Esophagus muscularis mucosa (tissue), 4 donors: ENCODE results near the gene TAS2R1. TPM values are rescaled to one million over a fixed set of nuclear protein-coding genes. Genes with fewer than 3 reads are reported as not detected.
A peak's percentile ranks its signal among the peaks of the same experiment; 100 is the strongest.
"Not testable (repeated sequence)": the region's sequence is repeated elsewhere in the genome, so short reads cannot be mapped to it uniquely, and the experiment has no call there.

ENCODE experiments used
- DNase-seq: peaks from one replicate; pipeline ENCODE4 v3.0.0-alpha.2; 2017; ENCODE audit errors: extremely low spot score
- H3K27ac ChIP-seq, 4 donors: fragments of 200-600 bp; sonication (generic); replicated peaks in 1 of 4; 1 replicate in 3 of 4; 2 replicates in 1 of 4; pipeline ENCODE4 v1.5.1; 2016 to 2019; ENCODE audit warnings: mild to moderate bottlenecking in 1 of 4
- H3K27me3 ChIP-seq, 4 donors: fragments of 200-600 bp; sonication (generic); one replicate each; pipeline versions ENCODE4 v1.5.1 to v1.6.0; 2016 to 2019
- H3K36me3 ChIP-seq, 4 donors: fragments of 200-600 bp; sonication (generic); one replicate each; pipeline ENCODE4 v1.5.1; 2016 to 2019
- H3K4me1 ChIP-seq, 4 donors: fragments of 200-600 bp; sonication (generic); one replicate each; pipeline ENCODE4 v1.5.1; 2016 to 2019
- H3K4me3 ChIP-seq, 4 donors: fragments of 200-600 bp; sonication (generic); 1 replicate in 2 of 4; 2 replicates in 2 of 4; pipeline ENCODE4 v1.5.1; 2016 to 2019; ENCODE audit warnings: mild to moderate bottlenecking in 4 of 4, moderate library complexity in 1 of 4
- H3K9me3 ChIP-seq, 4 donors: fragments of 200-600 bp; sonication (generic); 1 replicate in 3 of 4; 2 replicates in 1 of 4; pipeline ENCODE4 v1.5.1; 2016 to 2019
- CTCF ChIP-seq, 3 experiments: fragments of 200-600 bp in 2 of 3; fragments of 450-650 bp in 1 of 3; sonication (generic) in 2 of 3; IDR thresholded peaks; one replicate each; pipeline ENCODE4 v1.5.1; 2017 to 2019; ENCODE audit warnings: antibody characterized with exemption in 3 of 3, mild to moderate bottlenecking in 2 of 3, moderate library complexity in 1 of 3
- EP300 ChIP-seq: sonication (generic); formaldehyde crosslinking; IDR thresholded peaks from one replicate; pipeline ENCODE4 v1.6.1; 2017; ENCODE audit warnings: antibody characterized with exemption
- POLR2A ChIP-seq: fragments of 450-650 bp; IDR thresholded peaks from one replicate; pipeline ENCODE4 v1.6.1; 2017; ENCODE audit warnings: antibody characterized with exemption, moderate library complexity, mild to moderate bottlenecking, low read depth
- POLR2AphosphoS5 ChIP-seq, 2 donors: sonication (generic); formaldehyde crosslinking; IDR thresholded peaks; one replicate each; pipeline ENCODE4 v1.6.1; 2017; ENCODE audit warnings: antibody characterized with exemption in 2 of 2
- WGBS: methylation state at CpG from one replicate; pipeline ENCODE4 v1.1.5; 2018; 5-methylcytosine and 5-hydroxymethylcytosine counted together
- intact Hi-C: fragments of 100-400 bp; cut with DNase I; formaldehyde crosslinking; loops from one replicate; pipeline ENCODE4 v1.15.1; 2023
- total RNA-seq, 4 donors: library from RNA; depleted of rRNA; stranded (reverse); fragments of >200 nt; gene quantifications; one replicate each; pipeline versions ENCODE4 v1.1.0 to v1.2.1, GENCODE V29; 2016

Gene TAS2R1
- total RNA-seq, 4 donors from 2014 or later, result not detected

GRCh38 chr5:9604416-9604815 lies 25.7 kb downstream of the TAS2R1 start:
- H3K4me1 ChIP-seq, result no peaks in the 10 kb centered on the region
- no peaks in the 10 kb centered on the region for H3K27me3 ChIP-seq
- H3K9me3 ChIP-seq, result no peaks in the 10 kb centered on the region
- TF ChIP-seq EP300 (no peak), POLR2AphosphoS5 (IDR thresholded peaks at IDR 0.05) (no peak), CTCF (IDR thresholded peaks at IDR 0.05) (no peak), POLR2A (no peak)
- DNase-seq, result peak; percentile 45
- H3K36me3 ChIP-seq, result no peaks in the 10 kb centered on the region
- intact Hi-C loops, result no loop called here
- 69% methylated on average over 5 of the region's 5 CpGs for WGBS
- no peak overlapping the region for H3K27ac ChIP-seq
- no peak overlapping the region for H3K4me3 ChIP-seq

- Histone ChIP-seq H3K9me3 (no peaks in the 10 kb centered on the region), H3K4me1 (no peaks in the 10 kb centered on the region), H3K27ac (no peak overlapping the region), H3K4me3 (no peak overlapping the region), H3K27me3 (no peaks in the 10 kb centered on the region), H3K36me3 (no peaks in the 10 kb centered on the region)
- intact Hi-C loops, result no loop called here
- 72% methylated on average over 7 of the region's 7 CpGs for WGBS
- TF ChIP-seq CTCF (IDR thresholded peaks at IDR 0.05) (no peak), POLR2AphosphoS5 (IDR thresholded peaks at IDR 0.05) (no peak), EP300 (no peak), POLR2A (no peak)
- DNase-seq, result peak; percentile 86
These were observed 29.0 kb downstream of the TAS2R1 start for GRCh38 chr5:9601055-9601739.

GRCh38 chr5:9599391-9599790 lies 30.8 kb downstream of the TAS2R1 start:
- Histone ChIP-seq H3K27me3 (no peaks in the 10 kb centered on the region), H3K4me3 (no peak overlapping the region), H3K9me3 (no peaks in the 10 kb centered on the region), H3K4me1 (no peaks in the 10 kb centered on the region), H3K27ac (no peak overlapping the region), H3K36me3 (no peaks in the 10 kb centered on the region)
- peak; percentile 77 for DNase-seq
- TF ChIP-seq POLR2AphosphoS5 (IDR thresholded peaks at IDR 0.05), result no peak
- no peak for TF ChIP-seq EP300
- TF ChIP-seq POLR2A, result no peak
- no peak for TF ChIP-seq CTCF (IDR thresholded peaks at IDR 0.05)
- intact Hi-C loops, result no loop called here
- 82% methylated on average over 3 of the region's 3 CpGs for WGBS

- 85% methylated on average over 6 of the region's 6 CpGs for WGBS
- H3K27ac ChIP-seq, H3K4me1 ChIP-seq, H3K36me3 ChIP-seq, intact Hi-C loops, H3K9me3 ChIP-seq, H3K4me3 ChIP-seq, H3K27me3 ChIP-seq: not testable (repeated sequence)
- peak; percentile 29 for DNase-seq
These were observed 31.8 kb downstream of the TAS2R1 start for GRCh38 chr5:9598329-9598728.

GRCh38 chr5:9597322-9597721 lies 32.8 kb downstream of the TAS2R1 start:
- H3K27me3 ChIP-seq, H3K27ac ChIP-seq, H3K36me3 ChIP-seq, intact Hi-C loops, H3K4me1 ChIP-seq, H3K9me3 ChIP-seq, H3K4me3 ChIP-seq, DNase-seq: not testable (repeated sequence)
- WGBS, result 89% methylated on average over 7 of the region's 7 CpGs

- Histone ChIP-seq H3K9me3 (no peaks in the 10 kb centered on the region), H3K36me3 (no peaks in the 10 kb centered on the region), H3K4me1 (no peaks in the 10 kb centered on the region), H3K27ac (no peak overlapping the region), H3K27me3 (no peaks in the 10 kb centered on the region), H3K4me3 (no peak overlapping the region)
- DNase-seq, result peak; percentile 83
- 19% methylated on average over 4 of the region's 4 CpGs for WGBS
- TF ChIP-seq EP300 (no peak), POLR2A (no peak), POLR2AphosphoS5 (IDR thresholded peaks at IDR 0.05) (no peak), CTCF (IDR thresholded peaks at IDR 0.05) (no peak)
- intact Hi-C loops, result no loop called here
These were observed 33.3 kb downstream of the TAS2R1 start for GRCh38 chr5:9596824-9597223.
